ENCODE data around the gene CLNS1A. TPM values are rescaled to one million over a fixed set of nuclear protein-coding genes. Genes with fewer than 3 reads are reported as not detected.

CLNS1A gene
- total and polyA plus RNA-seq, 4 donors = 42.5 to 135 (median 64.1) TPM

DNA sequence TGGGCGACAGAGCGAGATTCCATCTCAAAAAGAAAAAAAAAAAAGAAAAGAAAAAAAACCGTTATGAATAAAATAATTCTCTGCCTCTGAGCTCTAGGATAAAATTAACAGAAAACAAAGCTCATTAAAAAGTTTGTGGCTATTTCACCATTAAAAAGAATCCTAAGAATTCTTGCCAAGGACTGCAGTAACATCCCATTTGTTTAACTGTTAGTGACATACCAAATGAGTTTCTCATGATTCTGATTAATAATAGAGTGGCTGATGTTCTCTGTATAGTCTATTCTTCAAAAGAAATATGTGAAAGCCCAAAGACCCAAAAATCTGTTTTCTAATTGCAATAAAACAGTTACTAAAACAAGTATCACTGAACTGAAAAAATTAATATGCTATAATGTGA is 19.7 kb downstream of the CLNS1A start:
- no peaks in the 10 kb centered on the region for H3K9me3 ChIP-seq (ENCODE audit: control insufficient read depth in 4 of 4, insufficient read depth in 3 of 4, low read length in 3 of 4)
- H3K27me3 ChIP-seq (ENCODE audit: control insufficient read depth in 3 of 3, insufficient read depth in 3 of 3, low read length in 2 of 3) = no peaks in the 10 kb centered on the region
- H3K4me1 ChIP-seq (ENCODE audit: control insufficient read depth in 5 of 5, insufficient read depth in 5 of 5, low read length in 5 of 5) = no peaks in the 10 kb centered on the region
- WGBS, 2 donors = 87 to 95% methylated on average over 3 of the region's 3 CpGs
- peaks cover 12 to 28% (median 19%) of the 10 kb centered on the region in 4 donors for H3K36me3 ChIP-seq (ENCODE audit: control insufficient read depth in 4 of 4, insufficient read depth in 4 of 4, low read length in 4 of 4)
- H3K27ac ChIP-seq (ENCODE audit: low read depth in 1 of 2, low read length in 1 of 2) = no peak overlapping the region
- no peak overlapping the region for H3K9ac ChIP-seq (ENCODE audit: insufficient read depth in 1 of 2, low read length in 2 of 2)
- no peak overlapping the region for H3K4me3 ChIP-seq
- ATAC-seq (ENCODE audit: insufficient read depth, low FRiP score) (no peak), DNase-seq (no peak)
- TF ChIP-seq, protein P1, sequence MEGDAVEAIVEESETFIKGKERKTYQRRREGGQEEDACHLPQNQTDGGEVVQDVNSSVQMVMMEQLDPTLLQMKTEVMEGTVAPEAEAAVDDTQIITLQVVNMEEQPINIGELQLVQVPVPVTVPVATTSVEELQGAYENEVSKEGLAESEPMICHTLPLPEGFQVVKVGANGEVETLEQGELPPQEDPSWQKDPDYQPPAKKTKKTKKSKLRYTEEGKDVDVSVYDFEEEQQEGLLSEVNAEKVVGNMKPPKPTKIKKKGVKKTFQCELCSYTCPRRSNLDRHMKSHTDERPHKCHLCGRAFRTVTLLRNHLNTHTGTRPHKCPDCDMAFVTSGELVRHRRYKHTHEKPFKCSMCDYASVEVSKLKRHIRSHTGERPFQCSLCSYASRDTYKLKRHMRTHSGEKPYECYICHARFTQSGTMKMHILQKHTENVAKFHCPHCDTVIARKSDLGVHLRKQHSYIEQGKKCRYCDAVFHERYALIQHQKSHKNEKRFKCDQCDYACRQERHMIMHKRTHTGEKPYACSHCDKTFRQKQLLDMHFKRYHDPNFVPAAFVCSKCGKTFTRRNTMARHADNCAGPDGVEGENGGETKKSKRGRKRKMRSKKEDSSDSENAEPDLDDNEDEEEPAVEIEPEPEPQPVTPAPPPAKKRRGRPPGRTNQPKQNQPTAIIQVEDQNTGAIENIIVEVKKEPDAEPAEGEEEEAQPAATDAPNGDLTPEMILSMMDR (IDR thresholded peaks at IDR 0.05; ENCODE audit: control extremely low read depth, extremely low read depth) = no peak

DNA sequence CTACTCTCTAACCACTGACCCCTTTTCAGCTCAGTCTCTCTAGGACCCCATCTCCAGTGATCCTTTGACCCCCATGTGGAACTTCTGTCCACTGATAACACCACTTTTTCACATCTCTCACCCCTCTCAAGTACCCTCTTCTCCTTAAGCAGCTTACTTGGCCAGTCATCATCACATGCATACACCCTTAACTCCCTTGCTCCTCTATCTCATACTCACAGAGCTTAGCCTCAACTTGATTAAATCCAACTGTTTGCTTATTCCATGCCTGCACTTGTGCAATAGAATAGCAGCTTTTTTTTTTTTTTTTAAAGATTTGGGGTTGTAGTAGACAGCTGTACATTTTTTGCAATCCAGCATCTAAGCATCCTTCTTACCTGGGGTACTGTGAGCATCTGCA is 25.7 kb downstream of the CLNS1A start:
- no peak for DNase-seq

DNA sequence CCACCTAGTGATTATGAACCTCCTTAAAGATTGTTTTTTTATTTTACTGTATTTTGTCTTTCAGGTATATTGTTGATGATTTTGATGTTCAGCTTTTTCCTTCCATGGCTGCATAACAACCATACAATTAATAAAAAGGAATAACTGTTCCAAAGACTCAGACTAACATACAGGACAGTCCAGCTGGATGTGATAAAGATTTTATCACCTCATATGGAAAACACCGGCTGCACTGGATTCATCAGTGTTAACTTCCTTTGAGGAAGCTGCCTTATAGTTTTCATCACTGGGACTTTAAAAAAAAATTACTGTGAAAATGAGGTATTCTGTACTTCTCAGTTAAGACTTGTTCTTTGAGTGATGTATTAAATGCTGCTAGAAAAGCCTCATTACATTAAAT is 28.4 kb downstream of the CLNS1A start:
- DNase-seq (no peak), ATAC-seq (ENCODE audit: insufficient read depth, low FRiP score) (no peak)
- 70 to 71% methylated on average over 1 of the region's 1 CpG for WGBS, 2 donors
- Histone ChIP-seq H3K9ac (ENCODE audit: insufficient read depth in 1 of 2, low read length in 2 of 2) (no peak overlapping the region), H3K27me3 (ENCODE audit: control insufficient read depth in 3 of 3, insufficient read depth in 3 of 3, low read length in 2 of 3) (no peaks in the 10 kb centered on the region), H3K4me3 (no peak overlapping the region), H3K36me3 (ENCODE audit: control insufficient read depth in 4 of 4, insufficient read depth in 4 of 4, low read length in 4 of 4) (peaks cover 2 to 22% (median 11%) of the 10 kb centered on the region in 4 donors), H3K9me3 (ENCODE audit: control insufficient read depth in 4 of 4, insufficient read depth in 3 of 4, low read length in 3 of 4) (no peaks in the 10 kb centered on the region), H3K4me1 (ENCODE audit: control insufficient read depth in 5 of 5, insufficient read depth in 5 of 5, low read length in 5 of 5) (no peaks in the 10 kb centered on the region), H3K27ac (ENCODE audit: low read depth in 1 of 2, low read length in 1 of 2) (no peak overlapping the region)
- TF ChIP-seq, protein P1 (IDR thresholded peaks at IDR 0.05; ENCODE audit: control extremely low read depth, extremely low read depth) = no peak

More for the DNA sequence above, 25.7 kb downstream of the CLNS1A start:
- Histone ChIP-seq H3K9ac (ENCODE audit: insufficient read depth in 1 of 2, low read length in 2 of 2) (no peak overlapping the region), H3K27ac (ENCODE audit: low read depth in 1 of 2, low read length in 1 of 2) (no peak overlapping the region), H3K36me3 (ENCODE audit: control insufficient read depth in 4 of 4, insufficient read depth in 4 of 4, low read length in 4 of 4) (peaks cover 9 to 32% (median 18%) of the 10 kb centered on the region in 4 donors), H3K4me1 (ENCODE audit: control insufficient read depth in 5 of 5, insufficient read depth in 5 of 5, low read length in 5 of 5) (no peaks in the 10 kb centered on the region), H3K27me3 (ENCODE audit: control insufficient read depth in 3 of 3, insufficient read depth in 3 of 3, low read length in 2 of 3) (no peaks in the 10 kb centered on the region), H3K4me3 (no peak overlapping the region), H3K9me3 (ENCODE audit: control insufficient read depth in 4 of 4, insufficient read depth in 3 of 4, low read length in 3 of 4) (no peaks in the 10 kb centered on the region)
- no peak for ATAC-seq (ENCODE audit: insufficient read depth, low FRiP score)
- TF ChIP-seq, protein P1 (IDR thresholded peaks at IDR 0.05; ENCODE audit: control extremely low read depth, extremely low read depth) = no peak

DNA sequence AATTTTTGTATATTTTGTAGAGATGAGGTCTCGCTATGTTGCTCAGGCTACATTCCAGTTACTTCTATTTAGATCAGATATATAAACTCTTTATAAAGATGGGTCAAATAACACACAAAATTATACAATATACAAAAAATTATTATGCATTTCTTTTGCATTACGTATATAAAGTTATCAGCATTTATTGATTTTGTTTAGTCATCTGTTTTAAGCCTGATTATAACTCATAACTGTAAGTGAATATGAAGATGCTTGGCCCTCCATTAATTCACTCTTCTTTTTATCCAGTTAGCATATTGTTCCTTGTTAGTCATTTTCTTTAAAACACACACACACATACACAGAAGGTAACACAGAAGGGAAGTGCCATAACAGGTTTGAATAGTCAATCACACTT is 33.3 kb downstream of the CLNS1A start:
- Histone ChIP-seq H3K36me3 (ENCODE audit: control insufficient read depth in 4 of 4, insufficient read depth in 4 of 4, low read length in 4 of 4) (peaks cover 0 to 7% (median 4%) of the 10 kb centered on the region in 4 donors), H3K27me3 (ENCODE audit: control insufficient read depth in 3 of 3, insufficient read depth in 3 of 3, low read length in 2 of 3) (no peaks in the 10 kb centered on the region), H3K4me1 (ENCODE audit: control insufficient read depth in 5 of 5, insufficient read depth in 5 of 5, low read length in 5 of 5) (peaks cover 0 to 8% (median 0%) of the 10 kb centered on the region in 5 donors), H3K9me3 (ENCODE audit: control insufficient read depth in 4 of 4, insufficient read depth in 3 of 4, low read length in 3 of 4) (no peaks in the 10 kb centered on the region), H3K27ac (ENCODE audit: low read depth in 1 of 2, low read length in 1 of 2) (no peak overlapping the region), H3K9ac (ENCODE audit: insufficient read depth in 1 of 2, low read length in 2 of 2) (no peak overlapping the region), H3K4me3 (no peak overlapping the region)
- WGBS, 2 donors = 96 to 97% methylated on average over 2 of the region's 2 CpGs
- no peak for ATAC-seq (ENCODE audit: insufficient read depth, low FRiP score)
- TF ChIP-seq, protein P1 (IDR thresholded peaks at IDR 0.05; ENCODE audit: control extremely low read depth, extremely low read depth) = no peak
- DNase-seq = no peak
